Stimulated activated CD8-positive, alpha-beta memory T cell treated with anti-CD3 and anti-CD28 coated beads, Interleukin-7, amount 100 ng/mL, for 48 hours (primary cell): Measurements from ENCODE around the gene ERC2.

Experiments
- DNase-seq, 2 donors: peaks; one replicate each; pipeline ENCODE4 v3.0.0-alpha.2; 2020; ENCODE audit warnings: low read depth in 1 of 2; ENCODE audit errors: extremely low read depth in 1 of 2

Gene ERC2

GRCh38 chr3:55702822-55703221, 765.4 kb downstream of the ERC2 start:
- DNase-seq, result no peak

- DNase-seq, result no peak
Measured at GRCh38 chr3:55701997-55702396, 766.3 kb downstream of the ERC2 start.

GRCh38 chr3:55698831-55699230, 769.4 kb downstream of the ERC2 start:
- DNase-seq, result no peak

GRCh38 chr3:55697177-55697865, 770.9 kb downstream of the ERC2 start:
- no peak for DNase-seq

GRCh38 chr3:55692957-55693558, 775.2 kb downstream of the ERC2 start:
- DNase-seq, result no peak

- no peak for DNase-seq
Measured at GRCh38 chr3:55692295-55692956, 775.8 kb downstream of the ERC2 start.

GRCh38 chr3:55691141-55691540, 777.1 kb downstream of the ERC2 start:
- no peak for DNase-seq

GRCh38 chr3:55690726-55691125, 777.5 kb downstream of the ERC2 start:
- no peak for DNase-seq

- DNase-seq, result no peak
Measured at GRCh38 chr3:55690177-55690576, 778.1 kb downstream of the ERC2 start.

GRCh38 chr3:55688154-55688553, 780.1 kb downstream of the ERC2 start:
- no peak for DNase-seq

- no peak for DNase-seq
Measured at GRCh38 chr3:55687526-55687925, 780.7 kb downstream of the ERC2 start.

- DNase-seq, result no peak
Measured at GRCh38 chr3:55686426-55687254, 781.6 kb downstream of the ERC2 start.

GRCh38 chr3:55683666-55684270, 784.5 kb downstream of the ERC2 start:
- no peak for DNase-seq

- no peak for DNase-seq
Measured at GRCh38 chr3:55682461-55682860, 785.8 kb downstream of the ERC2 start.

GRCh38 chr3:55678546-55679216, 789.6 kb downstream of the ERC2 start:
- DNase-seq, result no peak

- no peak for DNase-seq
Measured at GRCh38 chr3:55676643-55677042, 791.6 kb downstream of the ERC2 start.

GRCh38 chr3:55675478-55675877, 792.8 kb downstream of the ERC2 start:
- DNase-seq, result no peak

GRCh38 chr3:55673764-55674163, 794.5 kb downstream of the ERC2 start:
- no peak for DNase-seq

- DNase-seq, result no peak
Measured at GRCh38 chr3:55669133-55669532, 799.1 kb downstream of the ERC2 start.

- DNase-seq, result no peak
Measured at GRCh38 chr3:55668359-55668758, 799.9 kb downstream of the ERC2 start.
